Lower leg skin (tissue), 4 donors: Measurements from ENCODE around the gene NAV1. TPM values are rescaled to one million over a fixed set of nuclear protein-coding genes. Genes with fewer than 3 reads are reported as not detected.

Experiments
- DNase-seq, 2 donors: peaks; one replicate each; pipeline ENCODE4 v3.0.0-alpha.2; 2019; ENCODE audit warnings: low spot score in 2 of 2
- H3K4me3 ChIP-seq: fragments of 200-600 bp; sonication (generic); 2 replicates; pipeline ENCODE4 v1.5.1; 2017; ENCODE audit warnings: mild to moderate bottlenecking, low read depth; ENCODE audit not compliant: poor library complexity, severe bottlenecking
- CTCF ChIP-seq, 3 donors: fragments of 450-650 bp; IDR thresholded peaks; one replicate each; pipeline ENCODE4 v1.5.1; 2016; ENCODE audit warnings: antibody characterized with exemption in 3 of 3, mild to moderate bottlenecking in 3 of 3, moderate library complexity in 2 of 3
- POLR2A ChIP-seq, 2 donors: fragments of 450-650 bp; IDR thresholded peaks; one replicate each; pipeline ENCODE4 v1.6.1; 2016 to 2017; ENCODE audit warnings: antibody characterized with exemption in 2 of 2, mild to moderate bottlenecking in 1 of 2, moderate library complexity in 1 of 2
- WGBS, 2 donors: methylation state at CpG; one replicate each; pipeline ENCODE4 v1.1.5; 2018; 5-methylcytosine and 5-hydroxymethylcytosine counted together
- intact Hi-C: fragments of 100-400 bp; cut with DNase I; formaldehyde crosslinking; loops from one replicate; pipeline ENCODE4 v1.15.0; 2023; ENCODE audit warnings: low total_unique reads
- total RNA-seq, 4 donors: library from RNA; depleted of rRNA; stranded (reverse); fragments of >200 nt; gene quantifications; one replicate each; pipeline ENCODE4 v1.1.0, GENCODE V29; 2016

NAV1 gene
- total RNA-seq, 4 donors from 2014 or later = 12.1 to 34.2 (median 19.2) TPM

- TF ChIP-seq POLR2A (IDR thresholded peaks at IDR 0.05) = no peak
- no peak for TF ChIP-seq CTCF (IDR thresholded peaks at IDR 0.05)
- 95 to 96% methylated on average over 1 of the region's 1 CpG for WGBS, 2 donors
- no peak for DNase-seq
- intact Hi-C loops = no loop called here
- H3K4me3 ChIP-seq = no peak overlapping the region
Observed at GRCh38 chr1:201525193-201525778, 13.6 kb upstream of the NAV1 start.

GRCh38 chr1:201527879-201528278, 11.0 kb upstream of the NAV1 start:
- TF ChIP-seq POLR2A (IDR thresholded peaks at IDR 0.05) (no peak), CTCF (IDR thresholded peaks at IDR 0.05) (no peak)
- H3K4me3 ChIP-seq = no peak overlapping the region
- intact Hi-C loops = no loop called here
- DNase-seq = no peak
- WGBS, 2 donors = 90% methylated on average over 5 of the region's 5 CpGs

- intact Hi-C loops = no loop called here
Observed at GRCh38 chr1:201528631-201529252, 10.2 kb upstream of the NAV1 start.

GRCh38 chr1:201530741-201531531, 8.0 kb upstream of the NAV1 start:
- peak; percentile 90 to 97 for DNase-seq
- TF ChIP-seq POLR2A (IDR thresholded peaks at IDR 0.05) (no peak), CTCF (IDR thresholded peaks at IDR 0.05) (peak in 1 of 3 donors; percentile 13)
- intact Hi-C loops = no loop called here
- 14 to 22% methylated on average over 26 of the region's 26 CpGs for WGBS, 2 donors
- H3K4me3 ChIP-seq = no peak overlapping the region

More at GRCh38 chr1:201528631-201529252, 10.2 kb upstream of the NAV1 start:
- WGBS, 2 donors = 86 to 91% methylated on average over 3 of the region's 3 CpGs
- no peak for DNase-seq
- TF ChIP-seq CTCF (IDR thresholded peaks at IDR 0.05) = no peak
- no peak overlapping the region for H3K4me3 ChIP-seq

GRCh38 chr1:201531551-201532425, 7.1 kb upstream of the NAV1 start:
- DNase-seq = peak in 1 of 2 donors; percentile 76
- H3K4me3 ChIP-seq = no peak overlapping the region
- WGBS, 2 donors = 40 to 45% methylated on average over 9 of the region's 9 CpGs
- intact Hi-C loops = no loop called here
- TF ChIP-seq CTCF (IDR thresholded peaks at IDR 0.05) = no peak
- no peak for TF ChIP-seq POLR2A (IDR thresholded peaks at IDR 0.05)
